PC-9 (cell line): Measurements from ENCODE around the gene MYO16. TPM values are rescaled to one million over a fixed set of nuclear protein-coding genes. Genes with fewer than 3 reads are reported as not detected.

ENCODE experiments used
- BruUV-seq: library from RNA; stranded (reverse); fragments of 400-500 nt; replicated peaks from 2 replicates; lab custom pipeline; 2021; lab: Mats Ljungman, UMichigan
- CTCF ChIA-PET: fragments of 300-600 bp; sonication (Branson Sonifier 250); formaldehyde crosslinking; loops from one replicate; lab custom pipeline; 2022; ENCODE audit warnings: antibody characterized with exemption; lab: Charles Lee
- POLR2A ChIA-PET: fragments of 300-600 bp; sonication (Branson Sonifier 250); formaldehyde crosslinking; loops from one replicate; lab custom pipeline; 2022; ENCODE audit warnings: antibody characterized with exemption; ENCODE audit not compliant: unreplicated experiment; lab: Charles Lee
- DNase-seq, 2 experiments: peaks; one replicate each; pipeline versions ENCODE4 v3.0.0 to v3.0.0-alpha.2; 2015 to 2022; ENCODE audit warnings: mixed read lengths in 1 of 2
- H2AFZ ChIP-seq: fragments of 200-600 bp; sonication (generic); 2 replicates; pipeline ENCODE4 v1.8.1; 2017; ENCODE audit warnings: antibody characterized with exemption
- H3F3A ChIP-seq: fragments of 200-600 bp; sonication (generic); 2 replicates; pipeline ENCODE4 v1.8.1; 2017; ENCODE audit warnings: antibody characterized with exemption, mild to moderate bottlenecking, low read depth; ENCODE audit not compliant: insufficient read depth
- H3K27ac ChIP-seq: fragments of 200-600 bp; sonication (generic); 2 replicates; pipeline ENCODE4 v1.6.1; 2016; ENCODE audit warnings: mixed run types
- H3K27me3 ChIP-seq: fragments of 200-600 bp; sonication (generic); 2 replicates; pipeline ENCODE4 v1.6.1; 2016; ENCODE audit warnings: low read depth, mixed run types; ENCODE audit not compliant: insufficient read depth
- H3K36me3 ChIP-seq: fragments of 200-600 bp; sonication (generic); 2 replicates; pipeline ENCODE4 v1.6.1; 2016; ENCODE audit warnings: low read depth, mixed run types
- H3K4me1 ChIP-seq: fragments of 200-600 bp; sonication (generic); replicated peaks from 2 replicates; pipeline ENCODE4 v1.6.1; 2016; ENCODE audit warnings: mixed run types; ENCODE audit not compliant: insufficient read depth
- H3K4me2 ChIP-seq: fragments of 200-600 bp; sonication (generic); 2 replicates; pipeline ENCODE4 v1.6.1; 2017; ENCODE audit warnings: mixed run types
- H3K4me3 ChIP-seq: fragments of 200-600 bp; sonication (generic); 2 replicates; pipeline ENCODE4 v1.6.1; 2016; ENCODE audit warnings: mixed run types
- H3K79me2 ChIP-seq: fragments of 200-600 bp; sonication (generic); 2 replicates; pipeline ENCODE4 v1.6.1; 2017; ENCODE audit warnings: low read depth, mixed run types
- H3K9me2 ChIP-seq: fragments of 200-600 bp; sonication (generic); 2 replicates; pipeline ENCODE4 v1.8.1; 2017; ENCODE audit warnings: mild to moderate bottlenecking; ENCODE audit not compliant: insufficient read depth
- H3K9me3 ChIP-seq: fragments of 200-600 bp; sonication (generic); 2 replicates; pipeline ENCODE4 v1.8.1; 2016; ENCODE audit warnings: low read depth; ENCODE audit not compliant: insufficient read depth
- H4K20me1 ChIP-seq: fragments of 200-600 bp; sonication (generic); 2 replicates; pipeline ENCODE4 v1.8.1; 2017; ENCODE audit not compliant: insufficient read depth
- CTCF ChIP-seq: fragments of 200-600 bp; sonication (generic); conservative IDR thresholded peaks from 2 replicates; pipeline ENCODE4 v1.6.1; 2017; ENCODE audit warnings: mixed run types, antibody characterized with exemption, mild to moderate bottlenecking, moderate library complexity
- EZH2 ChIP-seq: fragments of 200-600 bp; sonication (generic); IDR thresholded peaks from 2 replicates; pipeline ENCODE4 v1.8.0; 2017; ENCODE audit warnings: antibody characterized with exemption, low read depth
- intact Hi-C: fragments of 100-400 bp; cut with micrococcal nuclease; formaldehyde crosslinking; loops from one replicate; pipeline ENCODE4 v1.10.0; 2022; ENCODE audit not compliant: unreplicated experiment
- total RNA-seq: library from RNA; stranded (reverse); gene quantifications from 2 replicates; pipeline ENCODE4 v1.2.3, GENCODE V29; 2021

The MYO16 gene
- total RNA-seq, 1 experiment from 2014 or later, result 0.59 TPM

- H3K79me2 ChIP-seq, result no peaks in the 10 kb centered on the region
- no TSS peak for BruUV-seq
- H3K27me3 ChIP-seq, result no peaks in the 10 kb centered on the region
- H2AFZ ChIP-seq, result no peak overlapping the region
- no peaks in the 10 kb centered on the region for H3K9me2 ChIP-seq
- no peak overlapping the region for H3K27ac ChIP-seq
- no peak overlapping the region for H3K4me3 ChIP-seq
- DNase-seq, result peak in 1 of 2 experiments; percentile 43
- H3K4me2 ChIP-seq, result no peak overlapping the region
- intact Hi-C loops, result no loop called here
- H4K20me1 ChIP-seq, result no peaks in the 10 kb centered on the region
- TF ChIP-seq EZH2, result no peak
- no peak for TF ChIP-seq CTCF
- POLR2A ChIA-PET, result no interaction called here
- H3K36me3 ChIP-seq, result no peaks in the 10 kb centered on the region
- H3K9me3 ChIP-seq, result no peaks in the 10 kb centered on the region
- H3K4me1 ChIP-seq, result no peaks in the 10 kb centered on the region
- no peaks in the 10 kb centered on the region for H3F3A ChIP-seq
- CTCF ChIA-PET, result no interaction called here
These were observed 321.1 kb downstream of the MYO16 start for GRCh38 chr13:108950333-108951010.

GRCh38 chr13:108955741-108956140 is 326.3 kb downstream of the MYO16 start:
- no TSS peak for BruUV-seq
- no peaks in the 10 kb centered on the region for H3K79me2 ChIP-seq
- H3K9me3 ChIP-seq, result no peaks in the 10 kb centered on the region
- H4K20me1 ChIP-seq, result no peaks in the 10 kb centered on the region
- no peak for DNase-seq
- ChIA-PET POLR2A (interaction anchor here (0.5 kb wide), 1 partner anchor 36 kb away, joined by 16 read pairs; no protein-coding TSS in a partner anchor), CTCF (no interaction called here)
- H3K4me3 ChIP-seq, result no peak overlapping the region
- H3K36me3 ChIP-seq, result no peaks in the 10 kb centered on the region
- no peak overlapping the region for H3K27ac ChIP-seq
- H2AFZ ChIP-seq, result no peak overlapping the region
- H3K27me3 ChIP-seq, result no peaks in the 10 kb centered on the region
- H3K9me2 ChIP-seq, result no peaks in the 10 kb centered on the region
- no peak overlapping the region for H3K4me2 ChIP-seq
- H3K4me1 ChIP-seq, result peaks cover 32% of the 10 kb centered on the region
- H3F3A ChIP-seq, result peaks cover 22% of the 10 kb centered on the region
- intact Hi-C loops, result no loop called here
- TF ChIP-seq EZH2 (no peak), CTCF (no peak)

- peak overlapping the region; percentile 42; the same call in 1 of the 2 replicates for H3K4me3 ChIP-seq
- TF ChIP-seq EZH2 (no peak), CTCF (0 out of 2 replicates have a peak, but pooled peaks have one; percentile 15)
- H3K4me1 ChIP-seq, result peaks cover 43% of the 10 kb centered on the region
- intact Hi-C loops, result loop anchor here (1.0 kb wide), 1 partner anchor 42 kb away; no protein-coding TSS in a partner anchor
- no peaks in the 10 kb centered on the region for H3K36me3 ChIP-seq
- DNase-seq, result peak; percentile 64 to 95
- peaks cover 6% of the 10 kb centered on the region; the same call in 1 of the 2 replicates for H3K79me2 ChIP-seq
- peaks cover 29% of the 10 kb centered on the region for H3F3A ChIP-seq
- CTCF ChIA-PET, result no interaction called here
- no peaks in the 10 kb centered on the region for H3K9me2 ChIP-seq
- no TSS peak for BruUV-seq
- no peaks in the 10 kb centered on the region for H4K20me1 ChIP-seq
- POLR2A ChIA-PET, result interaction anchor here (0.5 to 0.6 kb wide), 4 partner anchors 29 to 216 kb away, joined by 3 to 12 read pairs (median 4); no protein-coding TSS in a partner anchor
- H3K27me3 ChIP-seq, result no peaks in the 10 kb centered on the region
- H3K4me2 ChIP-seq, result peak overlapping the region; percentile 81
- H3K9me3 ChIP-seq, result no peaks in the 10 kb centered on the region
- peak overlapping the region; percentile 81 for H3K27ac ChIP-seq
- peak overlapping the region; percentile 69 for H2AFZ ChIP-seq
These were observed 328.1 kb downstream of the MYO16 start for GRCh38 chr13:108957369-108958012.
